GM19043 (cell line): Measurements from ENCODE around the gene BCL3.

ENCODE experiments used
- ATAC-seq: cut with Tn5 transposase; IDR thresholded peaks from one replicate; pipeline ENCODE4 v1.9.1; 2021; ENCODE audit warnings: low read depth; ENCODE audit not compliant: unreplicated experiment

Gene BCL3

DNA sequence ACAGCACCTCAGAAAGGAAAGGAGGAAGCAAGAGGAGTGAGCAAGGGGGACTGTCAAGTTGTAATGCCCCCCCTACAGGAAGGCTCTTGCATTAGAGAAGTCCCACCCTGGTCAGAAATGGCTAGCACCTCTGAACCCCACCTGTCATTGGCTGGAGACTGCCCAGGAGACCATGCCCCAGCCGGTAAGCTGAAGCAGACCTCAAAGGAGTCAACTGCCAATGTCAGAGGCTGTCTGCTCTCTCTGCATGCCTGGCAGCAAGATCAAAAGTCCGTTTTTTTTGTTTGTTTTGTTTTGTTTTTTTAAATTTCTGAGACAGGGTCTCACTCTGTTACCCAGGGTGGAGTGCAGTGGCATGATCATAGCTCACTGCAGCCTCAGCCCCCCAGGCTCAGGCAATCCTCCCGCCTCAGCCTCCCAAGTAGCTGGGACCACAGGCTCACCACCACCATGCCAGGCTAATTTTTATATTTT is 8.1 kb upstream of the BCL3 start:
- no peak for ATAC-seq

DNA sequence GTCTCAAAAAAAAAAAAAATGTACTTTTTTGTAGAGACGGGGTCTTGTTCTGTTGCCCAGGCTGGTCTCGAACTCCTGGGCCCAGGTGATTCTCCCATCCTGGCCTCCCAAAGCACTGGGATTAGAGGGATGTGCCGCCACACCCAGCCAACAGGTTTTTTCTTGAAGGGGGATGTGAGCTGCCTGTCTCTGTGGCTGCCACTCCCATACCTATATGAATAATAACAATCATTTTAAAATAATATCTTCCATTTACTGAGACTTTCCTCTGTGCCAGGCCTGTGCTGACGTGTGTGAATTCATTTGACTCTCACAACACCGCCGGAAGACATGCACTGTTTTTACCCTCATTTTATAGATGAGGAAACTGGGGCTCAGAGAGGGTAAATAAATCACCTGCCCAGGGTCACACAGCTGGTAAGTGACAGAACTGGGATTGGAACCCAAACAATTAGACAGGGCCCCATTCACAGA is 7.2 kb upstream of the BCL3 start:
- ATAC-seq = no peak

DNA sequence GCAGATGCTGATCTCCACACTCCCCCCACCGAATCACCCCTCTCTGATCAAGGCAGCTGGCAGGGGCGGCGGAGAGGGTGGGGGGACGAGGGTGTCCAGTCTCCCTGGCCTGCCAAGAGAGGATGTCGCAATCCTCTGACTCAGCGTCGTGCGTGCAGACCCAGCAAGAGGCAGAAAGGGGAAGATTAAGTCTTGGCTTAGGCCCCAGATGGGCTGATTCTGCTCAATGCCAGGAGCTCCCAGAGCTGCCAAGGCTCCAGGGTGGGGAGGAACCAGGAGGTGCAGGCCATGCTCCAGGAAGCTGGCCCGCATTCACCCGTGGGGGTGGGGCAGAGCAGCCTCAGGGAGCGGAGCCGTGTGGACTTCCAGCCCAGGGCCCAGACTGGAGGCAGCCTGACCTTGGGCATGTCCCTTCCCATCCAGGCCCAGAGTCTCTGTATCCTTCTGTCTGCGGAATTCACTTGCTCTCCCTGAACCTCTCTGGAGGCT is 6.6 kb upstream of the BCL3 start:
- ATAC-seq = no peak

DNA sequence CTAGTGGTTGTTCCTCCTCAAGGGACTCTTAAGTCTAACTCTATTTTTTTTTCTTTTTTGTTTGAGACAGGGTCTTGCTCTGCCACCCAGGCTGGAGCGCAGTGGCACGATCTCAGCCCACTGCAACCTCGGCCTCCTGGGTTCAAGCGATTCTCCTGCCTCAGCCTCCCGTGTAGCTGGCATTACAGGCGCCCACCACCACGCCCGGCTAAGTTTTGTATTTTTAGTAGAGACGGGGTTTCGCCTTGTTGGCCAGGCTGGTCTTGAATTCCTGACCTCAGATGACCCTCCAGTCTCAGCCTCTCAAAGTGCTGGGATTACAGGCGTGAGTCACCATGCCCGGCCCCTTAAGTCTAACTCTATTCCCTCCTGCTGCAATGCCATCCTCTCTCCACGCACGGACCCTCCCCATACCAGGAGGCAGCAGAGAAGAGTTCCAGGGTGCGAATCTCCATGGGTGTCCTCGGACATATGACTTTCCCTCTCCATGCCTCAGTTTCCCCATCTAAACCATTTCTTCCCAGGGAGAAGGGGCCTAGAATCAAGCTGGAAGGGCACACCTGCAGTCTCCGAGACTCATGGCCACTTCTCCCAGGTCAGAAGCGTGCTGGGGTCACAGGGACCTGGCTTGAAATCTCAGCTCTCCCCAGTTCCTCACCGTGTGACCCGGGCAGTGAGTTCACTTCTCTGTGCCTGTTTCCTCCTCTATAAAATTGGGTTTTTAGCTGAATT is 6.0 kb upstream of the BCL3 start:
- ATAC-seq = no peak

DNA sequence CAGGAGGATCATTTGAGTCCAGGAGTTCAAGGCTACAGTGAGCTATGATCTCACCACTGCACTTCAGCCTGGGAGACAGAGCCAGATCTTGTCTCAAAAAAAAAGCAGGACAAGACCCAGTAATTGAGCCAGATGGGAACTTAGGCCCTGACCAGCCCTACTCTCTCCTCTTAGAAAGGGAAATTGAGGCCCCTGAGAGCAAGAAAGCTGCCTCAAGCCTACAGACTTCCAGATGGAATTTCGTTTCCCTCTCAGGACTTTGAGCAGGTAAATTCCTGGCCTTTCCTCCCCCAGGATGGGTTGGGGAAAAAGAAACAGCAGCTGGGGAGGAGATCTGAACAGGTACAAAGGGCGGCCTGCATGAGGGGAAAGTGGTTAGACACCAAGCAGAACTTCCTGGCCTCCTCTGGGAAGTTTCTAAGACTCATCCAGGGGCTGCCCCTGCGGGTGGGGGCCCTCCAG is 3.6 kb upstream of the BCL3 start:
- no peak for ATAC-seq

DNA sequence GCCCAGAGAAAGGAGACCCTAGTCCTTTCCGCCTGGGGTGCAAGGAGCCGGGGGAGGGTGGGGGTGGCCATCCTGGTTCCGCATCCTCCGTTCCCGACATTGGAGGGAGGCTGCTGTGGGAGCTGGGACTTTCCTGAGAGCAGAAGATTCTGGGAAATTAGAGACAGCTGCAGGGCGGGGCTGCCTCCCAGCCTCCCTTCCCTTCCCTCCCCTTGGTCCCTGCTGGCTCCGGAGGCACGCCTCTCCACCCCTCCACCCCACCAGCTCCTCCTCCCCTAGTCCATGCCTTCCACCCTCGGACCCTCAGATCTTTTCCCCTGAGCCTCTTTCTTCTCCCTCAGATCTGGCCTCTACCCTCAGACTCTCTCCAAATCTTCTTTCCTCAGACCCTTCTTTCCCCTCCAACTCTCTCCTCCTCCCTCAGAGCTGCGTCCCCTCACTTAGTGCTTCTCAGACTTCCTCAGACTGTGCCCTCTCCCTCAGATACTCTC is 3.1 kb upstream of the BCL3 start:
- no peak for ATAC-seq

DNA sequence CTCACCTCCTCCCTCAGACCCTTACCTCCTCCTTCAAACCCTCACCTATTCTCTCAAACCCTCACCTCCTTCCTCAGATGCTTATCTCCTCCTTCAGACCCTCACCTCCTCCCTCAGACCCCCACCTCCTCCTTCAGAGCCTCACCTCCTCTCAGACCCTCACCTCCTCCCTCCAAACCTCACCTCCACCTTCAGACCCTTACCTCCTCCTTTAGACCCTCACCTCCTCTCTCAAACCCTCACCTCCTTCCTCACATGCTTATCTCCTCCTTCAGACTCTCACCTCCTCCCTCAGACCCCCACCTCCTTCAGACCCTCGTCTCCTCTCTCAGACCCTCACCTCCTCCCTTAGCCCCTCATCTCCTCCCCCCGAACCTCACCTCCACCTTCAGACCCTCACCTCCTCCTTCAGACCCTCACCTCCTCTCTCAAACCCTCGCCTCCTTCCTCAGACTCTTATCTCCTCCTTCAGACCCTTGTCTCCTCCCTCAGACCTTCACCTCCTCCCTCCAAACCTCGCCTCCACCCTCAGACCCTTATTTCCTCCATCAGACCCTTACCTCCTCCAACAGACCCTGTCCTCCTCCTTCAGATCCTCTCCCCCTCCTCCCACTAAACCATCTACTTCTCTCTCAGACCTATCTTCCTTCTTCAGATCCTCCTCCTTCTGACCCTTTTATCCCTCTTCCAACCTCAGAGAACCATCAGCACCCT is 2.5 kb upstream of the BCL3 start:
- ATAC-seq = no peak

DNA sequence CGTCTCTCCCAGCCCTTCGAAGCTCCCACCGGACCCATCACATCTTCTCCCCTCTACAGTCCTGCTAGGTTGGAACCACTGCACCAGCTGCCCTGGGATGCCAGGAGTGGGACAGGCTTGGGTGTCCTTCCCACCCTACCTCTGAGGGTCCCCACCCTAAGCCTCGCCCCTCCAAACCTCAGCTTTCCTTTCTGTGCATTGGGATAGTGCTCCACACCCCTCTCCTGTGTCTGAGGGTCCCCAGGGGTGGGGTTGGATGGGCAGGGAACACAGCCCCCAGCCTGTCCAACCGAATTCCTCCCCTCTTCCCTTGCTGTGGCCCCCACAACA is 1.9 kb upstream of the BCL3 start:
- ATAC-seq = no peak

DNA sequence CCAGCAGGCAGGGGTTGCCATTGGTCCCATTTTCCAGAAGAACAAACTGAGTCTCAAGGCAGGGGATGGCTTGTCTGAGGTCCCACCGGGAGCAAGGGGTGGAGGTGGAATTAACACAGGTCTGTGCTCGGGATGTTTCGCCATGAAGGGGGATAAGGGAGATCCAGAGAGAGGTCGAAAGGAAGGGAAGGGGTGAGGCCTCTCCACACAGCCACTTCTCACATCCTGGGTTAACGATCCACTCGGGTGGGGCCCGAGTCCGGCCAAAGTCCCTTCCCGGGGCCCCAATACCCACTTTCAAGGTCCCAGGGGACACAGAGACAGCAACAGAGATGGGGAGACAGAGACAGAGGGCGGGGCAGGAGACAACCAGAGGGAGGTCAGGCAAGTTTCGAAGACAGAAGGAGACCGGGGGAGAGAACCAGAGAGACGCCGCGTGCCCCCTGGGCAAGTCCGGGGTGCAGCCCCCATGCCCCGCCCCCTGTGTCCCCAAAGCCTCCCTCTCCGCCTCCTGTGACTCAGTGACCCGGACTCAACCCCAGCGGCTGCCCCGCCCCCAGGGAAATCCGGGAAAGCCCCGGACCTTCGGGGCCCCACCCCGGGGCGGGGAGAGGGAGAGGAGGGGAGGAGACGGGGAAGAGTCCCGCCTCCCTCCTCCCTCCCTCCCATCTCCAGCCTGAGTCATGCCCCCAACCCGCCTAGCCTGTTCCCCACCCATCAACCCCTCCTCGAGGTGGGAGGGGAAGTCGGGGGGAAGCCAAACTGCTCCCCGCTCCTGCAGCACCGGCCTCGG is 1.4 kb upstream of the BCL3 start:
- ATAC-seq = no peak

DNA sequence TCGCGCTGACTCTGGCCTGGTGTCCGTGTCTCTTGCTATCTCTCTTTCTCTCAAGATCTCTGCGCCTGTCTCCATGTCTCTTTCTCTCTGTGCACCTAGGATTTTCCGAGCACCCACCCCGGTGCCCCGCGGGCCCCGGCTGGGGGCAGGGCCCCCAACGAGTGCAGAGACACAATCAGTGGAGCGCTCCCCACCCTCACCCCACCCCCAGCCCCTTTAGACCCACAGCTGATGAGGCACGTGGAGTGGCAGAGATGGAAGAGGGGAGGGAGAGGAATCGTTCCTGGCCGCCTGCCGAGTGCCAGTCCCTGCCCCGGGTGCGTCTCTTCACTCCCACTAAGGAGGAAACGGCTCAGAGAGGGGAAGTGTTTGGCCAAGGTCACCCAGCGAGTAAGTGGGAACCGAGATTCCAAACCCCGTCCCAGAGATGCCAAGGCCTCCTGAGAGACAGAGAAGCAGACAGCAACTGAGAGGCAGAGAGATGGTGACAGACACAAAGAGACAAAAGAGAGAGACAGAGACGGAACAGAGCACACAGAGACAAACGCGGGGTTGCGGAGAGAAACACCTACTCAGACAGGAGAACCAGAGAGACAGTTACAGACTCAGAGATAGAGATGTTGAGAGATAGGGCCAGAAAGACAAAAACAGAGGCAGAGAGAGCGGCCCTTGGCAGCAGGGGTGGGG is 626 bp upstream of the BCL3 start:
- ATAC-seq = no peak

DNA sequence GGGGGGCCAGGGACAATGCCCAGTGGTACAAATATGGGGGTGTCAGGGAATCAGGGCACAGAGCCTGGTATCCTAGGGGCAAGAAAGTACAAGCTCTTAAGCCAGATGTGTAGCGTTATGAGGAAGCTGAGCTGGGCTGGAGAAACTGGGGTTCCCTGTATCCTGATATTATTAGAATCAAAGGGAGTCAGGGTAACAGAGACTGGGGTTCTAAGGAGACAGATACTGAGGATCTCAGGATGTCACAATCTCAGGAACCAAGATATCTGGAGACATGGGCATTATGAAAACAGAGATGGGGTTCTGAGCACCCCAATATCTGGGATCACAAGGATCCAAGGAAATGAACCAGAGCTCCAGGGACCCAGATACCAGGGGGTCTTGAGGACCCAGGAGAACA is 784 bp downstream of the BCL3 start:
- ATAC-seq = no peak

DNA sequence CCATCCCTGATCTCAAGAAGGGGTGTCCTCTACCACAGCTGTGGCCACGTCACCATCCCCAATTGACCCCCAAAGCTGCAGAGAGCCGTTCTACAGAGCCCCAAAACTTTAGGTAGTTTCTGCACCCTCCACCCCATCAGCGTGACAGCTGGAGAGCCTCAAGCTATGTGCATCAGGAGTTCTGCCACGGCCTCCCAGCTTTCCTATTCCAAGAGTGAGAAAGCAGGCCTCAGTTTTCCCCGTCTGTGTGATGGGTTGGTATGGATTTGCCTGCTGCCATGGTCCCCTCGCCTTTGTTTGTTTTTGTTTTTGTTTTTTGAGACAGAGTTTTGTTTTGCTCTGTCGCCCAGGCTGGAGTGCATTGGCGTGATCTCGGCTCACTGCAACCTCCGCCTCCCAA is 1.5 kb downstream of the BCL3 start:
- ATAC-seq = no peak

DNA sequence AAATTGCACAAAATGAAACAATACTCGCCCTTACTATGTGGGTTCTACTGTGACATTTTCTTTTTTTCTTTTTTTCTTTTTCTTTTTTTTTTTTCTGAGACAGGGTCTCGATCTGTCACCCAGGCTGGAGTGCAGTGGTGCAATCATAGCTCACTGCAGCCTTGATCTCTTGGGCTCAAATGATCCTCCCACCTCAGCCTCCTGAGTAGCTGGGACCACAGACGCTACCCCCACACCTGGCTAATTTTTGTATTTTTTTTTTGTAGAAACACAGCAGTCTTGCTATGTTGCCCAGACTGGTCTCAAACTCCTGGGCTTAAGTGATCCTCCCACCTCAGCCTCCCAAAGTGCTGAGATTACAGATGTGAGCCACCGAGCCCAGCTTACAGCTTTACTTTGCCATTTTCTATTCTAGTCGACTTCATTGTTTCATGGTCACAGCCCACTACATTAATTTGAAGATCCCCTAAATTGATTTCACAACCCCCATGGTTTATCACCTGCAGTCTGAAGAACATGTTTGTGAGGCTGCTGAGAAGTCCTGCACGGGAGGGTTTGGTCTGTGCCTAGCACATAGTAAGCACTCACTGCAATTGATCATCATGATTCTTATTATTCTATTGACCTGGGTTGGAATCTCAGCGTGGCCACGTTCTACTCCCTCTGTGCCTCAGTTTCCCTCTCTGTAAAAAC is 3.8 kb downstream of the BCL3 start:
- no peak for ATAC-seq

DNA sequence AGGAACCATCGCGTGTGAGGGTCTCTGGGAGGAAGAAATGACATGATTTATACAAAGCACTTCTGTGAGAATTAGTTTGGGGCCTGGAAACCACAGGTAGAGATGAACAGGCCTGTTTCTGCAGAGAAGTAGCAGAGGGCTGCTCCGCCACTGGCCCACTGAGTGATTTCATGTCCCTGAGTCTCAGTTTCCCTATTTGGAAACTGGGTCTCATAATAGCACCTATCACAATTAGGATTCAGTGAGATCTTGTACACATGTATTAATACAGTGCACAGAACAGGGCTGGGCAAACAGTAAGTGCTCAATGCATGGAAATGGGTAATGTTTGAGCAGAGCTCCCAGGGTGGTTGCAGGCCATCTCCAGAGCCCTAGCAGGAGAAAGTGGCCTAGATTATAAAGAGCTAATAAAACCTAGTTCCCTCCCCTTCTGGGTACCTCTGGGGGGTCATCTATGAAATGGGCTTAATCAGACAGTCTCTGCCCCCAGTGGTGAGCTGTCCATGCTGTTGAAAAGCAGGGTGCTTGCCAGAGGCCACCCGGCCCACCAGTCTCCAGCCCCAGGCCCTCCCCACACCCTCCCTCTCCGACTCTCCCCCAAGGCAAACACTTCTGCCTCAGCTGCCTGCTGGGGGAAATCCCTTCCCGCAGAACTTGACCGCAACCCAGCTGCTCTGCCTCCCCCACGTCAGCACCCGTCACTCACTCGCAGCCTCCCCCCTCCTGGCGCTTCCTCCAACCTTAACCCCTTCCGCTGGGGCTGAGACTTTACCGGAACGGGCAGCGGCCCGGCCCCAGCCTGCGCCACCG is 4.5 kb downstream of the BCL3 start:
- ATAC-seq = no peak

DNA sequence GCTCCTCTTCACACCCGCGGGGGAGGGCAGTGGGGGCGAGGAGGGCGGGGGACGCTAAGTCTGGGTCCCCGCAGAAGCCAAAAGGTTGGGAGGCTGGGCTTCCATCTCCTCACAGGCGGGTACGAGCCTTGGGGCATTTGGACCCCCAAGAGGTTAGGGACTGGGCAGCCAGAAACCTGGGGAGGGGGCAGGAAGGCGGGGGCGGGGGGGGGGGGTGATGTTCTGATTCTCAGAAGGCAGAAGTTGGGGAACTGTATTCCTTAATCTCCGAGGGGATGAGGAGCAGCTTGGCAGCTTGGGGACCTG is 5.1 kb downstream of the BCL3 start:
- ATAC-seq = no peak

DNA sequence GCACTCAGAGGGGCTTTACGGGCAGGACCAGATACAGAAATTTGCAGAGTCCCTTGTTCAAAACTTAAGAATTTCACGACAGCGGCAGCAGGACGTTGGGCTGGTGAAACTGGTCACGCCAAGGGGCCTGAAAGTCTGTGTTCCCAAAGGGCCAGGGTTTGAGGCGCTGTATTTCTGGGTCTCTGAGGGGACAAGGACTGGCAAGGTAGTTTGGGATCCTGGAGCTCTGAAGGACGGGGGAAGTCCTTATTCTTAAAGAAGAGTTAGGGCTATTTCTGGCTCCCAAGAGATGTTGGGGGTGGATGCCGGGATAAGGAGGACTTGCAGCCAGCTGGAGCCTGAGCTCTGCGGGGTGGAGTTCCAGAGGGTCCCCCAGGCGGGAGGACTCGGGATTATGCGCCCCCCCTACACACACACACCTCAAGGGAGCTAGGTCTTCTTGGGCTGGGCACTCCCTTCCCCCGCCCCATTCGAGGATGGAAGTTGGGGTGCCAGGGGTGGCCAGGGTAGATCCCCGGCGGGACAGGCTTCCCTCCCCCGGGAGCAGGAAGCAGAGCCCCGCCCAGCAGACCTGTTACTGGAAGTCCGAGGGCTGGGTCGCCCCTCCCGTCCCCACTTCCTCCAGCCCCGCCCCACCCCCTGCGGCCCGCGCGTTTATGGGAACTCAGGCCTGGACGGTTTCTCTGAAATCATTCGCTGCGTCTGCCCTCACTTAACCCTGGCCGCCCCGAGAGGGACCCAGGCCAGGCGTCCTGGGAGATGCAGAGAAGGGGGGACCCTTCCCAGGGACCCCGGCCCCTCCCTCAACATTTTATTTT is 5.6 kb downstream of the BCL3 start:
- ATAC-seq = no peak

DNA sequence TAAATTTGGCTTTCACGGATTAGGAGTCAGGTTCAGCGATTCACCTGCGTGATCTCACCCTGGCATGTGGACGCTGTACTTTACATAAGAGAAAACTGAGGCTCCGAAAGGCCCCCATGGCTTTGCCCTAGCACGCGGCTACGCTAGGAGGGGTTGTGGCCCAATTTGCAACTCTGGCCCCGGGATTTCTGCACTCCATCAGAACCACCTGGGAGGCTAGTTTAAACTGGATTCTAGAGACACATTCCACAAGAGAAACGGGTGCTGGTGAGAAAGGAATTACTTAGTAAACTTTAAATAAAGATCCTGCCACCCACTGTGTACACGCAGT is 6.2 kb downstream of the BCL3 start:
- no peak for ATAC-seq

DNA sequence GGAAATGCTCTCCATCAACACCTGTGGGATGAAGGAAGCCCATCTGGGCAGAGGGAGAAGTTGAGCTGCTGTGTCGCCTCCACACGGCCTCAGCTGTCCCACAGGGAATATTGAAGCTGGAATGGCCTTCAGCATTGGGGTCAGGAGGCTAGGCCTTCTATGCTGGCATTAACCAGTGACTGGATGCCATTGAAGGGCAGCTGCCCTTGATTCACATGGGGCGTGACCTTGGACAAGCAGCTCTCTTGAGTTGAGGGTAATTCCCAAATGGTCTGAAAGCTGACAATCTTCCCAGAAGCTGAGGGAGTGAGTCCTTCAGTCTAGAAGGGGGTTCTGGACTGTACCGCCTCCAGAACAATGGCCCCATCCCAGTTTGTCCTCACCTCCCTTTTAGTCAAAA is 6.7 kb downstream of the BCL3 start:
- ATAC-seq = no peak
